GM12878 (cell line): ENCODE results near the gene SMOC1. TPM values are rescaled to one million over a fixed set of nuclear protein-coding genes. Genes with fewer than 3 reads are reported as not detected.

Experiments used
- ATAC-seq: fragments of 200-7000 bp; cut with Tn5 transposase; 3 replicates; pipeline ENCODE4 v1.9.1; 2020; ENCODE audit warnings: mild to moderate bottlenecking, moderate library complexity
- BruUV-seq: library from RNA; stranded (reverse); fragments of 400-500 nt; replicated peaks from 2 replicates; lab custom pipeline; 2021; lab: Mats Ljungman, UMichigan
- CTCF ChIA-PET: fragments of 300-600 bp; sonication (Branson Sonifier 250); formaldehyde crosslinking; extraction: SDS; loops from one replicate; lab custom pipeline; 2021; ENCODE audit warnings: inconsistent platforms; lab: Yijun Ruan, JAX
- POLR2A ChIA-PET: fragments of 350-600 bp; formaldehyde crosslinking; extraction: SDS; loops from one replicate; lab custom pipeline; 2021; ENCODE audit warnings: inconsistent platforms; lab: Charles Lee
- RAD21 ChIA-PET: fragments of 300-600 bp; sonication (Branson Sonifier 250); formaldehyde crosslinking; loops from one replicate; lab custom pipeline; 2023; ENCODE audit warnings: antibody characterized with exemption; ENCODE audit not compliant: unreplicated experiment; lab: Charles Lee
- SMC1A ChIA-PET: fragments of 300-600 bp; sonication (Branson Sonifier 250); formaldehyde crosslinking; loops from one replicate; lab custom pipeline; 2023; ENCODE audit not compliant: unreplicated experiment, uncharacterized antibody; lab: Charles Lee
- DNase-seq: peaks from one replicate; pipeline ENCODE4 v3.0.0-alpha.2; 2011; ENCODE audit warnings: low read depth, low spot score
- FAIRE-seq: peaks from 3 replicates; lab custom pipeline; 2011; peaks lifted over from hg19 to GRCh38; lab: Jason Lieb, UNC
- H2AFZ ChIP-seq: 2 replicates; pipeline ENCODE4 v1.6.0; 2011; ENCODE audit warnings: low read depth, low read length, control low read depth; ENCODE audit not compliant: control insufficient read depth
- H3K27ac ChIP-seq: 2 replicates; pipeline ENCODE4 v1.5.1; 2011; ENCODE audit warnings: control low read depth; ENCODE audit not compliant: control insufficient read depth, insufficient read depth
- H3K27me3 ChIP-seq, 2 experiments: replicated peaks in 1 of 2; 2 replicates each; pipeline versions ENCODE4 v1.6.0 to v1.6.1; 2011; ENCODE audit warnings: low read length in 1 of 2; ENCODE audit not compliant: control insufficient read depth in 2 of 2, insufficient read depth in 2 of 2
- H3K36me3 ChIP-seq, 2 experiments: 2 replicates each; pipeline ENCODE4 v1.5.1; 2011; ENCODE audit warnings: low read length in 1 of 2; ENCODE audit not compliant: control insufficient read depth in 2 of 2, insufficient read depth in 2 of 2
- H3K4me1 ChIP-seq: 2 replicates; pipeline ENCODE4 v1.6.1; 2011; ENCODE audit warnings: mild to moderate bottlenecking, low read length, moderate library complexity, mixed read lengths; ENCODE audit not compliant: control insufficient read depth, insufficient read depth
- H3K4me2 ChIP-seq: 2 replicates; pipeline ENCODE4 v1.6.0; 2011; ENCODE audit warnings: control low read depth; ENCODE audit not compliant: control insufficient read depth, insufficient read depth
- H3K4me3 ChIP-seq: fragments of 200-600 bp; sonication (generic); 2 replicates; pipeline ENCODE4 v1.5.1; 2016
- H3K79me2 ChIP-seq: 2 replicates; pipeline ENCODE4 v1.6.0; 2011; ENCODE audit warnings: low read length; ENCODE audit not compliant: control insufficient read depth, insufficient read depth
- H3K9ac ChIP-seq: 2 replicates; pipeline ENCODE4 v1.8.0; 2011; ENCODE audit warnings: low read length, control low read depth, mixed read lengths; ENCODE audit not compliant: control insufficient read depth, insufficient read depth
- H3K9me3 ChIP-seq: replicated peaks from 3 replicates; pipeline ENCODE4 v1.5.1; 2011; ENCODE audit warnings: mild to moderate bottlenecking, low read length; ENCODE audit not compliant: control insufficient read depth, insufficient read depth
- H4K20me1 ChIP-seq: 2 replicates; pipeline ENCODE4 v1.6.0; 2011; ENCODE audit not compliant: control insufficient read depth, insufficient read depth
- EED ChIP-seq: sonication (generic); IDR thresholded peaks from 2 replicates; pipeline ENCODE4 v1.6.1; 2016; ENCODE audit warnings: antibody characterized with exemption, low read depth
- IKZF1 ChIP-seq: fragments of 450-650 bp; conservative IDR thresholded peaks from 2 replicates; pipeline ENCODE4 v1.6.1; 2017; ENCODE audit warnings: antibody characterized with exemption, mild to moderate bottlenecking
- NBN ChIP-seq: fragments of 450-650 bp; IDR thresholded peaks from 2 replicates; pipeline ENCODE4 v1.6.1; 2016
- PAX8 ChIP-seq: fragments of 450-650 bp; IDR thresholded peaks from 2 replicates; pipeline ENCODE4 v1.6.1; 2017; ENCODE audit warnings: mild to moderate bottlenecking, moderate library complexity
- RB1 ChIP-seq: fragments of 450-650 bp; formaldehyde crosslinking; IDR thresholded peaks from 2 replicates; pipeline ENCODE4 v1.6.1; 2017; ENCODE audit warnings: mild to moderate bottlenecking, borderline replicate concordance
- SIX5 ChIP-seq: IDR thresholded peaks from 2 replicates; pipeline ENCODE4 v1.6.1; 2011; ENCODE audit warnings: mild to moderate bottlenecking, low read depth, low read length, moderate library complexity; ENCODE audit not compliant: severe bottlenecking
- ZNF217 ChIP-seq: fragments of 450-650 bp; IDR thresholded peaks from 2 replicates; pipeline ENCODE4 v1.6.1; 2017; ENCODE audit warnings: antibody characterized with exemption, mild to moderate bottlenecking
- ZSCAN29 ChIP-seq: fragments of 450-650 bp; IDR thresholded peaks from 2 replicates; pipeline ENCODE4 v1.6.1; 2017; ENCODE audit warnings: mild to moderate bottlenecking, moderate library complexity
- ZZZ3 ChIP-seq: IDR thresholded peaks from 2 replicates; pipeline ENCODE4 v1.6.1; 2011; ENCODE audit warnings: low read depth; ENCODE audit not compliant: control insufficient read depth, insufficient read length
- WGBS: methylation state at CpG from one replicate; pipeline ENCODE4 v1.1.6; 2016; ENCODE audit warnings: low lambda C conversion rate; ENCODE audit not compliant: insufficient replicate concordance, insufficient coverage; ENCODE audit errors: missing lambda C conversion rate; 5-methylcytosine and 5-hydroxymethylcytosine counted together
- in situ Hi-C: fragments of 300-500 bp; cut with MboI; formaldehyde crosslinking; loops from 9 replicates; pipeline ENCODE4 v1.14.3; 2018; ENCODE audit warnings: mixed read lengths
- intact Hi-C: fragments of 100-400 bp; cut with micrococcal nuclease; formaldehyde crosslinking; loops from one replicate; pipeline ENCODE4 v1.14.2; 2022; ENCODE audit not compliant: unreplicated experiment
- polyA plus RNA-seq, 11 experiments: library from polyadenylated mRNA; depleted of rRNA in 4 of 11; unstranded in 6 of 11; stranded (reverse) in 5 of 11; fragments of >200 nt; fragmentation: Nextera tagmentation in 4 of 11; fragmentation: Illumina TruSeq in 1 of 11; extraction: Ambion mirVana in 4 of 11; extraction: Trizol in 1 of 11; gene quantifications; 1 replicate in 1 of 11; 2 replicates in 10 of 11; pipeline versions ENCODE4 v1.2.1 to v1.2.3, GENCODE V29; 2011 to 2016; ENCODE audit warnings: inconsistent platforms in 2 of 11, missing spikeins in 2 of 11, low read depth in 1 of 11
- total RNA-seq, 4 experiments: library from RNA; depleted of rRNA in 3 of 4; stranded (reverse); fragments of >200 nt in 3 of 4; fragmentation: Illumina TruSeq in 1 of 4; extraction: Trizol in 1 of 4; gene quantifications; 2 replicates each; pipeline versions ENCODE4 v1.2.1 to v1.2.3, GENCODE V29; 2013 to 2021
- TF ChIP-seq, protein P1 (sequence below): IDR thresholded peaks from 2 replicates; pipeline ENCODE4 v1.6.1; 2012; ENCODE audit warnings: improper control_type of control experiment, low read depth, low read length; ENCODE audit not compliant: insufficient replicate concordance
- TF ChIP-seq, protein P2 (sequence below): IDR thresholded peaks from 2 replicates; pipeline ENCODE4 v1.6.1; 2011; ENCODE audit warnings: borderline replicate concordance, low read depth, mild to moderate bottlenecking, moderate library complexity, mixed read lengths, low read length; ENCODE audit not compliant: insufficient read depth; ENCODE audit errors: extremely low read length
- TF ChIP-seq, protein P3 (sequence below): fragments of 450-650 bp; IDR thresholded peaks from 2 replicates; pipeline ENCODE4 v1.6.1; 2017; ENCODE audit warnings: mild to moderate bottlenecking, low read depth, inconsistent platforms; ENCODE audit not compliant: poor library complexity, severe bottlenecking
- TF ChIP-seq, protein P4 (sequence below): IDR thresholded peaks from 2 replicates; pipeline ENCODE4 v1.6.1; 2012; ENCODE audit warnings: low read depth, low read length, improper control_type of control experiment

SMOC1 gene
- total and polyA plus RNA-seq, 10 of the 15 experiments (the other 5 are each of a cell fraction or from before 2014, with no cell fraction given), result 0.03 to 0.26 (median 0.14) TPM; not detected in 7

DNA sequence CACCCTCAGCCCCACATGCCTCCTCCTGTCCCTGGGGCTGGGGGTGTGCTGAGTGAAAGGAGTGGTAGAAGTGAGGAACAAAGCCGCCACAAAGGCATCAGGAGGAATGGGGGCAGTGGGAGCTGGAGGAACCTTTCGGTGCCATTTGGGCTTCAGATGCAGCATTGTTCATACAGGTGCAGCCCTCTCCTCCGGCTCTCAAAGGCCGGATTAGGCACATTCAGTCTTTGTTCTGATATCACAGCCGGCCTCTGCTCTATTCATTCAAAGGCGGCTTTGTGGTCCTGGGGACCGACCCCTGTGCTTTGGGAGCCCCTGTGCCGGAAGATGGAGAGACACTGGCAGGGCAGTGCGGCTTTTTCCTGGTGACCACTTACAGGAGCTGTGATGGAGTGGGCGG lies 53.2 kb downstream of the SMOC1 start (continued):
- TF ChIP-seq, protein P1, sequence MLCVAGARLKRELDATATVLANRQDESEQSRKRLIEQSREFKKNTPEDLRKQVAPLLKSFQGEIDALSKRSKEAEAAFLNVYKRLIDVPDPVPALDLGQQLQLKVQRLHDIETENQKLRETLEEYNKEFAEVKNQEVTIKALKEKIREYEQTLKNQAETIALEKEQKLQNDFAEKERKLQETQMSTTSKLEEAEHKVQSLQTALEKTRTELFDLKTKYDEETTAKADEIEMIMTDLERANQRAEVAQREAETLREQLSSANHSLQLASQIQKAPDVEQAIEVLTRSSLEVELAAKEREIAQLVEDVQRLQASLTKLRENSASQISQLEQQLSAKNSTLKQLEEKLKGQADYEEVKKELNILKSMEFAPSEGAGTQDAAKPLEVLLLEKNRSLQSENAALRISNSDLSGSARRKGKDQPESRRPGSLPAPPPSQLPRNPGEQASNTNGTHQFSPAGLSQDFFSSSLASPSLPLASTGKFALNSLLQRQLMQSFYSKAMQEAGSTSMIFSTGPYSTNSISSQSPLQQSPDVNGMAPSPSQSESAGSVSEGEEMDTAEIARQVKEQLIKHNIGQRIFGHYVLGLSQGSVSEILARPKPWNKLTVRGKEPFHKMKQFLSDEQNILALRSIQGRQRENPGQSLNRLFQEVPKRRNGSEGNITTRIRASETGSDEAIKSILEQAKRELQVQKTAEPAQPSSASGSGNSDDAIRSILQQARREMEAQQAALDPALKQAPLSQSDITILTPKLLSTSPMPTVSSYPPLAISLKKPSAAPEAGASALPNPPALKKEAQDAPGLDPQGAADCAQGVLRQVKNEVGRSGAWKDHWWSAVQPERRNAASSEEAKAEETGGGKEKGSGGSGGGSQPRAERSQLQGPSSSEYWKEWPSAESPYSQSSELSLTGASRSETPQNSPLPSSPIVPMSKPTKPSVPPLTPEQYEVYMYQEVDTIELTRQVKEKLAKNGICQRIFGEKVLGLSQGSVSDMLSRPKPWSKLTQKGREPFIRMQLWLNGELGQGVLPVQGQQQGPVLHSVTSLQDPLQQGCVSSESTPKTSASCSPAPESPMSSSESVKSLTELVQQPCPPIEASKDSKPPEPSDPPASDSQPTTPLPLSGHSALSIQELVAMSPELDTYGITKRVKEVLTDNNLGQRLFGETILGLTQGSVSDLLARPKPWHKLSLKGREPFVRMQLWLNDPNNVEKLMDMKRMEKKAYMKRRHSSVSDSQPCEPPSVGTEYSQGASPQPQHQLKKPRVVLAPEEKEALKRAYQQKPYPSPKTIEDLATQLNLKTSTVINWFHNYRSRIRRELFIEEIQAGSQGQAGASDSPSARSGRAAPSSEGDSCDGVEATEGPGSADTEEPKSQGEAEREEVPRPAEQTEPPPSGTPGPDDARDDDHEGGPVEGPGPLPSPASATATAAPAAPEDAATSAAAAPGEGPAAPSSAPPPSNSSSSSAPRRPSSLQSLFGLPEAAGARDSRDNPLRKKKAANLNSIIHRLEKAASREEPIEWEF, result no peak
- no peak for TF ChIP-seq SIX5

DNA sequence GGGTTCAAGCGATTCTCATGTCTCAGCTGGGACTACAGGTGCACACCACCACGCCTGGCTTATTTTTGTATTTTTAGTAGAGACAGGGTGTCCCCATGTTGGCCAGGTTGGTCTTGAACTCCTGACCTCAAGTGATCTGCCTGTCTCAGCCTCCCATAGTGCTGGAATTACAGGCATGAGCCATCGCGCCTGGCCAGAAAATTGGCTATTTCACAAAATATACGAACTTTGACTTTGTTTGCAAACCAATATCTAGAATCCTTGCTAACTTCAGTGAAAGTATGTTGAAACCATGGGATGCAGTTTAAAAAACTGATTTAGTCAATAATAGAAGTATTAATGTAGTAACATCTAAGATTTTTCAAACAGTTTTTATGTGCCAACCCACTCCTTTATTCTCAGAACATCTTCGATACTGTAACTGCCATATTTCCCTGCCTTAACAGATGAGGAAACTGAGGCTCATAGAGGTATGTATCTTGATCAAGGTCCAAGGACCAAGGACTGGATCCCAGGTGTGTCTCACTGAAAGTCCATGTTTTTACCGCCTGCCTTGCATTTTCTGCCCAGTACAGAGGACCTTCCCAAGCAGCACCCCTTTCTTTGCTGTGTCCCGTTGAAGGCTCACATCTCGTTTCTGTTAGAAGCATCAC lies 54.5 kb downstream of the SMOC1 start:
- H3K4me2 ChIP-seq, result no peak overlapping the region
- ChIA-PET CTCF (no interaction called here), SMC1A (no interaction called here), POLR2A (no interaction called here), RAD21 (no interaction called here)
- H3K27me3 ChIP-seq, result peaks cover 0 to 4% of the 10 kb centered on the region in 2 experiments
- no peak for ATAC-seq
- DNase-seq, result no peak
- no peaks in the 10 kb centered on the region for H3K4me1 ChIP-seq
- no peak overlapping the region for H3K4me3 ChIP-seq
- no TSS peak for BruUV-seq
- no peaks in the 10 kb centered on the region for H3K36me3 ChIP-seq
- H3K9ac ChIP-seq, result no peak overlapping the region
- H4K20me1 ChIP-seq, result no peaks in the 10 kb centered on the region; the same call in 1 of the 2 replicates
- H3K27ac ChIP-seq, result no peak overlapping the region
- FAIRE-seq, result no peak
- intact Hi-C loops, result no loop called here
- in situ Hi-C loops, result no loop called here
- H3K9me3 ChIP-seq, result no peaks in the 10 kb centered on the region
- H2AFZ ChIP-seq, result no peak overlapping the region
- 40% methylated on average over 9 of the region's 9 CpGs for WGBS
- no peaks in the 10 kb centered on the region for H3K79me2 ChIP-seq
- TF ChIP-seq EED (no peak), RB1 (no peak), PAX8 (no peak), ZZZ3 (no peak), ZNF217 (no peak), NBN (no peak), IKZF1 (no peak), ZSCAN29 (no peak)
- TF ChIP-seq, protein P2, sequence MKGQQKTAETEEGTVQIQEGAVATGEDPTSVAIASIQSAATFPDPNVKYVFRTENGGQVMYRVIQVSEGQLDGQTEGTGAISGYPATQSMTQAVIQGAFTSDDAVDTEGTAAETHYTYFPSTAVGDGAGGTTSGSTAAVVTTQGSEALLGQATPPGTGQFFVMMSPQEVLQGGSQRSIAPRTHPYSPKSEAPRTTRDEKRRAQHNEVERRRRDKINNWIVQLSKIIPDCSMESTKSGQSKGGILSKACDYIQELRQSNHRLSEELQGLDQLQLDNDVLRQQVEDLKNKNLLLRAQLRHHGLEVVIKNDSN, result no peak
- TF ChIP-seq, protein P3, sequence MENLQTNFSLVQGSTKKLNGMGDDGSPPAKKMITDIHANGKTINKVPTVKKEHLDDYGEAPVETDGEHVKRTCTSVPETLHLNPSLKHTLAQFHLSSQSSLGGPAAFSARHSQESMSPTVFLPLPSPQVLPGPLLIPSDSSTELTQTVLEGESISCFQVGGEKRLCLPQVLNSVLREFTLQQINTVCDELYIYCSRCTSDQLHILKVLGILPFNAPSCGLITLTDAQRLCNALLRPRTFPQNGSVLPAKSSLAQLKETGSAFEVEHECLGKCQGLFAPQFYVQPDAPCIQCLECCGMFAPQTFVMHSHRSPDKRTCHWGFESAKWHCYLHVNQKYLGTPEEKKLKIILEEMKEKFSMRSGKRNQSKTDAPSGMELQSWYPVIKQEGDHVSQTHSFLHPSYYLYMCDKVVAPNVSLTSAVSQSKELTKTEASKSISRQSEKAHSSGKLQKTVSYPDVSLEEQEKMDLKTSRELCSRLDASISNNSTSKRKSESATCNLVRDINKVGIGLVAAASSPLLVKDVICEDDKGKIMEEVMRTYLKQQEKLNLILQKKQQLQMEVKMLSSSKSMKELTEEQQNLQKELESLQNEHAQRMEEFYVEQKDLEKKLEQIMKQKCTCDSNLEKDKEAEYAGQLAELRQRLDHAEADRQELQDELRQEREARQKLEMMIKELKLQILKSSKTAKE, result no peak
- TF ChIP-seq, protein P4, sequence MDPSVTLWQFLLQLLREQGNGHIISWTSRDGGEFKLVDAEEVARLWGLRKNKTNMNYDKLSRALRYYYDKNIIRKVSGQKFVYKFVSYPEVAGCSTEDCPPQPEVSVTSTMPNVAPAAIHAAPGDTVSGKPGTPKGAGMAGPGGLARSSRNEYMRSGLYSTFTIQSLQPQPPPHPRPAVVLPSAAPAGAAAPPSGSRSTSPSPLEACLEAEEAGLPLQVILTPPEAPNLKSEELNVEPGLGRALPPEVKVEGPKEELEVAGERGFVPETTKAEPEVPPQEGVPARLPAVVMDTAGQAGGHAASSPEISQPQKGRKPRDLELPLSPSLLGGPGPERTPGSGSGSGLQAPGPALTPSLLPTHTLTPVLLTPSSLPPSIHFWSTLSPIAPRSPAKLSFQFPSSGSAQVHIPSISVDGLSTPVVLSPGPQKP, result no peak
